Stimulated activated CD8-positive, alpha-beta memory T cell treated with anti-CD3 and anti-CD28 coated beads, Interleukin-4, amount 100 ng/mL, for 24 hours (primary cell): ENCODE measurements around the gene NXPE4.

Experiments
- DNase-seq: peaks from one replicate; pipeline ENCODE4 v3.0.0-alpha.2; 2020; ENCODE audit warnings: low read depth

Gene NXPE4

GRCh38 chr11:114559425-114560310, 35.9 kb downstream of the NXPE4 start, which contains the start of gene NXPE1:
Gene NXPE1 (minus strand): TSS chr11:114559881. CDS start chr11:114551201, 8,680 bp downstream.
- no peak for DNase-seq

GRCh38 chr11:114556135-114556534, 39.5 kb downstream of the NXPE4 start:
- DNase-seq, result no peak

GRCh38 chr11:114553642-114554041, 41.9 kb downstream of the NXPE4 start:
- DNase-seq, result no peak

- DNase-seq, result no peak
Measured at GRCh38 chr11:114551060-114551459, 44.5 kb downstream of the NXPE4 start.

GRCh38 chr11:114525682-114526081, 69.9 kb downstream of the NXPE4 start:
- DNase-seq, result no peak

GRCh38 chr11:114524122-114524521, 71.5 kb downstream of the NXPE4 start:
- DNase-seq, result no peak

- no peak for DNase-seq
Measured at GRCh38 chr11:114522818-114523217, 72.8 kb downstream of the NXPE4 start.
